GM23248 (cell line): Measurements from ENCODE around the gene NFIA. TPM values are rescaled to one million over a fixed set of nuclear protein-coding genes. Genes with fewer than 3 reads are reported as not detected.
A peak's percentile ranks its signal among the peaks of the same experiment; 100 is the strongest.

Experiments used
- DNase-seq: peaks from one replicate; pipeline ENCODE4 v3.0.0-alpha.2; 2015
- H2AFZ ChIP-seq: fragments of 200-600 bp; sonication (generic); 2 replicates; pipeline ENCODE4 v1.6.1; 2016; ENCODE audit warnings: antibody characterized with exemption
- H3F3A ChIP-seq: fragments of 200-600 bp; sonication (generic); 2 replicates; pipeline ENCODE4 v1.6.1; 2016; ENCODE audit warnings: mild to moderate bottlenecking, antibody characterized with exemption, mixed run types; ENCODE audit not compliant: insufficient read depth
- H3K27ac ChIP-seq: fragments of 200-600 bp; sonication (generic); 2 replicates; pipeline ENCODE4 v1.5.1; 2016; ENCODE audit warnings: mild to moderate bottlenecking
- H3K27me3 ChIP-seq: fragments of 200-600 bp; sonication (generic); replicated peaks from 2 replicates; pipeline ENCODE4 v1.6.1; 2016; ENCODE audit warnings: mild to moderate bottlenecking; ENCODE audit not compliant: insufficient read depth
- H3K36me3 ChIP-seq: fragments of 200-600 bp; sonication (generic); 2 replicates; pipeline ENCODE4 v1.6.1; 2016; ENCODE audit warnings: low read depth, mild to moderate bottlenecking
- H3K4me1 ChIP-seq: fragments of 200-600 bp; sonication (generic); 2 replicates; pipeline ENCODE4 v1.6.1; 2016; ENCODE audit warnings: mild to moderate bottlenecking; ENCODE audit not compliant: insufficient read depth
- H3K4me2 ChIP-seq: fragments of 200-600 bp; sonication (generic); one replicate; pipeline ENCODE4 v1.6.1; 2016; ENCODE audit warnings: mild to moderate bottlenecking; ENCODE audit not compliant: unreplicated experiment
- H3K4me3 ChIP-seq: fragments of 200-600 bp; sonication (generic); 2 replicates; pipeline ENCODE4 v1.5.1; 2016; ENCODE audit warnings: mild to moderate bottlenecking
- H3K79me2 ChIP-seq: fragments of 200-600 bp; sonication (generic); 2 replicates; pipeline ENCODE4 v1.6.1; 2016; ENCODE audit warnings: mild to moderate bottlenecking; ENCODE audit not compliant: insufficient read depth
- H3K9ac ChIP-seq: fragments of 200-600 bp; sonication (generic); 2 replicates; pipeline ENCODE4 v1.6.1; 2016; ENCODE audit warnings: mild to moderate bottlenecking
- H3K9me2 ChIP-seq: fragments of 200-600 bp; sonication (generic); 2 replicates; pipeline ENCODE4 v1.6.1; 2016; ENCODE audit warnings: mixed run types, mild to moderate bottlenecking, moderate library complexity; ENCODE audit not compliant: insufficient read depth
- H3K9me3 ChIP-seq: fragments of 200-600 bp; sonication (generic); one replicate; pipeline ENCODE4 v1.6.1; 2017; ENCODE audit warnings: low read depth
- H4K20me1 ChIP-seq: fragments of 200-600 bp; sonication (generic); 2 replicates; pipeline ENCODE4 v1.6.0; 2016; ENCODE audit not compliant: insufficient read depth
- EZH2 ChIP-seq: fragments of 200-600 bp; sonication (generic); IDR thresholded peaks from 2 replicates; pipeline ENCODE4 v1.6.1; 2018; ENCODE audit warnings: antibody characterized with exemption, mild to moderate bottlenecking; ENCODE audit not compliant: insufficient read depth, poor library complexity, severe bottlenecking
- EZH2phosphoT487 ChIP-seq: fragments of 200-600 bp; sonication (generic); IDR thresholded peaks from 2 replicates; pipeline ENCODE4 v1.6.1; 2018; ENCODE audit warnings: antibody characterized with exemption, moderate library complexity, mild to moderate bottlenecking, low read depth; ENCODE audit not compliant: insufficient read depth
- WGBS, 2 experiments: methylation state at CpG; one replicate each; pipeline ENCODE4 v1.1.6; 2015 to 2017; ENCODE audit warnings: low lambda C conversion rate in 2 of 2, low coverage in 1 of 2; ENCODE audit errors: missing lambda C conversion rate in 2 of 2; 5-methylcytosine and 5-hydroxymethylcytosine counted together
- in situ Hi-C: fragments of 300-500 bp; cut with MboI; formaldehyde crosslinking; loops from 2 replicates; pipeline ENCODE4 v1.15.0; 2020
- polyA plus RNA-seq: library from polyadenylated mRNA; unstranded; fragments of >200 nt; fragmentation: Nextera tagmentation; extraction: Ambion mirVana; gene quantifications from 2 replicates; pipeline ENCODE4 v1.2.1, GENCODE V29; 2016
- total RNA-seq: library from RNA; depleted of rRNA; stranded (reverse); fragments of >200 nt; shearing (Covaris generic); gene quantifications from 2 replicates; pipeline ENCODE4 v1.2.3, GENCODE V29; 2014

Gene NFIA
- total and polyA plus RNA-seq, 2 experiments from 2014 or later, result 3.4 to 8.8 TPM

DNA sequence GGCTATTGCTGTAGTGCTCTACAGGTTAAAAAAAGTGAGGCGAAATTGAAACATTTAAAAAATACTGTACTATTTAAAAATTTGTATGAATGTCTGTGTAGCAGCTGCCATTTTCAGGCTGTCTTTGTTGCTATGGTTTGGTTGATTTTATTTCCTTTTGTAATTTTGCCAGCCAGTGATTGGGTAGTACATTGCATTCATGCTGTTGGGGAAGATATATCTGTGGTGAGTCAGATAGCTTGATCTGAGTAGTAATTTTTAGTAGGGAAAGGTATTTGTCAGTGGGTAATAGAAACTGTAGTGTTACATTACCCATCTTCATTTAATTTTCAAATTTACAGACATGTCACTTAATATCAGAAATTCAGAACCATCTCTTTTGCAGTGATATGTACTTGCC is 15.0 kb downstream of the NFIA start:
- Histone ChIP-seq H4K20me1 (no peaks in the 10 kb centered on the region), H3K9me3 (no peaks in the 10 kb centered on the region), H3K4me2 (no peak overlapping the region), H3K79me2 (no peaks in the 10 kb centered on the region), H3K9me2 (no peaks in the 10 kb centered on the region), H3K27me3 (no peaks in the 10 kb centered on the region), H3K27ac (no peak overlapping the region), H2AFZ (no peak overlapping the region), H3K36me3 (no peaks in the 10 kb centered on the region), H3K4me1 (peaks cover 37% of the 10 kb centered on the region), H3K9ac (no peak overlapping the region), H3F3A (peaks cover 4% of the 10 kb centered on the region; the same call in 1 of the 2 replicates), H3K4me3 (no peak overlapping the region)
- peak; percentile 81 for DNase-seq
- no peak for TF ChIP-seq EZH2phosphoT487
- TF ChIP-seq EZH2, result no peak
- in situ Hi-C loops, result no loop called here
- 96 to 100% methylated on average over 1 of the region's 1 CpG for WGBS, 2 experiments

DNA sequence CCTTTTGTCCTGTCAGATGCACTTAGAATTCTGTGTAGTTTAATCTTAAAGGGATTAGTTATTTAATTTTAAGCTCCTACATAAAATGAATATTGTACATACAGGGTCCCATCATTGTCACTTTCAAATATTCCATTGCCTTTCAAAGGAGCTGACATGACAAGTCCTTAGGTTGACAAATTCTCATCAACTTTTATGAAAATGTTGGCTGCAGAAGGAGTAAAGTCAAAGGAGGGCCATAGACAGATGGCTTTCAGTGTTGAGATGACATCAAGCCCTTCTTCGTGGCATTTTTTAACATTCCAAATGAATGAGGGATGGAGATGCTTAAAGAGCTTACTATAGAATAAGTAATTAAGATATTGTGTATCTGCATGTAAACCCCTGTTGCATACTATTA is 15.4 kb downstream of the NFIA start:
- Histone ChIP-seq H3K4me1 (peaks cover 41% of the 10 kb centered on the region), H3K36me3 (no peaks in the 10 kb centered on the region), H3K79me2 (no peaks in the 10 kb centered on the region), H3K4me3 (no peak overlapping the region), H3K27me3 (no peaks in the 10 kb centered on the region), H3K9ac (no peak overlapping the region), H3K4me2 (no peak overlapping the region), H3K9me3 (no peaks in the 10 kb centered on the region), H2AFZ (no peak overlapping the region), H3K27ac (no peak overlapping the region), H3K9me2 (no peaks in the 10 kb centered on the region), H3F3A (peaks cover 4% of the 10 kb centered on the region; the same call in 1 of the 2 replicates), H4K20me1 (no peaks in the 10 kb centered on the region)
- DNase-seq, result no peak
- WGBS, 2 experiments, result 16 to 19% methylated on average over 1 of the region's 1 CpG
- TF ChIP-seq EZH2phosphoT487 (no peak), EZH2 (no peak)
- in situ Hi-C loops, result no loop called here

GRCh38 chr1:61098333-61098732 is 16.0 kb downstream of the NFIA start:
- no peak for DNase-seq
- Histone ChIP-seq H3K9ac (no peak overlapping the region), H4K20me1 (no peaks in the 10 kb centered on the region), H3K9me2 (no peaks in the 10 kb centered on the region), H3K4me2 (no peak overlapping the region), H3K27me3 (no peaks in the 10 kb centered on the region), H3K4me1 (peaks cover 41% of the 10 kb centered on the region), H3K79me2 (0 out of 2 replicates have a peak, but pooled peaks cover 3% of the 10 kb centered on the region), H3K9me3 (no peaks in the 10 kb centered on the region), H3K27ac (no peak overlapping the region), H3F3A (peaks cover 4% of the 10 kb centered on the region; the same call in 1 of the 2 replicates), H3K4me3 (no peak overlapping the region), H3K36me3 (no peaks in the 10 kb centered on the region), H2AFZ (no peak overlapping the region)
- WGBS, 2 experiments, result 99 to 100% methylated on average over 3 of the region's 3 CpGs
- TF ChIP-seq EZH2phosphoT487 (no peak), EZH2 (no peak)
- in situ Hi-C loops, result no loop called here

DNA sequence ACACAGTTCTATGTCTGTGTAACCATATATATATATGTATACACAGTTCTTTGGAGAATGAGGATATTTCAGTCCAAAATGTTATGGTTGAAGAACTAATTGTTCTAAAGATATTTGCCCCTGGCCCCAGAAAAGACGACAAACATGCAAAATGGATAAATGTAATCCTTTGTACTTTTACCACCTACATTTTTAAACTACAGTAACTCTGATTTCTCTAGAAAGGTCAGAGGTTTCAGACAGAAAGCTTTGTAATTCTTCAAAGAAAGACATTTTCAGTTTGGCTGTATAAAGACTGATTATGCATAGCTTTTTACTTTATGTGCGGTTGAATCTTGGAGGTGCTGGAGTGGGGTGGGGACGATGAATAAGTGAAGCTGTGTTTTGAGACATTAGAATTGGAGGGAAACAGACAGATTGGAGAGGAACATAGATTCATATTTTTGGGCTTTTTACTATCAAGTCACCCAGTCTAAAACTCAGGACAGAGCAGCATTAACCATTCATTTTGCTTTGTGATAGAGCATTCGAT is 16.6 kb downstream of the NFIA start:
- Histone ChIP-seq H3K27ac (no peak overlapping the region), H3K9me2 (no peaks in the 10 kb centered on the region), H3K9ac (no peak overlapping the region), H3K4me3 (no peak overlapping the region), H3K27me3 (no peaks in the 10 kb centered on the region), H4K20me1 (no peaks in the 10 kb centered on the region), H3K4me2 (no peak overlapping the region), H3K4me1 (peaks cover 34% of the 10 kb centered on the region), H3F3A (peaks cover 2% of the 10 kb centered on the region; the same call in 1 of the 2 replicates), H2AFZ (no peak overlapping the region), H3K36me3 (no peaks in the 10 kb centered on the region), H3K9me3 (no peaks in the 10 kb centered on the region), H3K79me2 (0 out of 2 replicates have a peak, but pooled peaks cover 5% of the 10 kb centered on the region)
- WGBS, 2 experiments, result 93 to 98% methylated on average over 4 of the region's 4 CpGs
- no peak for DNase-seq
- TF ChIP-seq EZH2phosphoT487, result no peak
- TF ChIP-seq EZH2, result no peak
- in situ Hi-C loops, result no loop called here
